H1 (cell line): ENCODE measurements around the gene ELAVL2. TPM values are rescaled to one million over a fixed set of nuclear protein-coding genes. Genes with fewer than 3 reads are reported as not detected.

Source experiments
- CBX5 ChIP-seq: fragments of 300-800, 300-1000 bp; sonication (generic); IDR thresholded peaks from 2 replicates; pipeline ENCODE4 v1.7.1; 2016; ENCODE audit warnings: antibody characterized with exemption, low read length, low read depth
- polyA plus RNA-seq, 7 experiments: library from polyadenylated mRNA; depleted of rRNA in 3 of 7; stranded (reverse) in 5 of 7; unstranded in 2 of 7; fragments of >200 nt in 5 of 7; fragments of 200-250 nt in 2 of 7; gene quantifications; 1 replicate in 5 of 7; 2 replicates in 1 of 7; 4 replicates in 1 of 7; pipeline versions ENCODE4 v1.2.1 to v1.2.3, GENCODE V29; 2011 to 2013; ENCODE audit warnings: missing spikeins in 2 of 7, mixed read lengths in 2 of 7
- total RNA-seq: library from RNA; stranded (reverse); fragmentation: NEBNext Ultra II Directional; extraction: Animal tissue kit (Norgen Biotek cat#: 25700); gene quantifications from 2 replicates; pipeline ENCODE4 v1.2.1, GENCODE V29; 2021

Gene ELAVL2
- total and polyA plus RNA-seq, 2 of the 8 experiments (the other 6 are each of a cell fraction or from before 2014, with no cell fraction given) = 4.9 to 21.9 TPM

DNA sequence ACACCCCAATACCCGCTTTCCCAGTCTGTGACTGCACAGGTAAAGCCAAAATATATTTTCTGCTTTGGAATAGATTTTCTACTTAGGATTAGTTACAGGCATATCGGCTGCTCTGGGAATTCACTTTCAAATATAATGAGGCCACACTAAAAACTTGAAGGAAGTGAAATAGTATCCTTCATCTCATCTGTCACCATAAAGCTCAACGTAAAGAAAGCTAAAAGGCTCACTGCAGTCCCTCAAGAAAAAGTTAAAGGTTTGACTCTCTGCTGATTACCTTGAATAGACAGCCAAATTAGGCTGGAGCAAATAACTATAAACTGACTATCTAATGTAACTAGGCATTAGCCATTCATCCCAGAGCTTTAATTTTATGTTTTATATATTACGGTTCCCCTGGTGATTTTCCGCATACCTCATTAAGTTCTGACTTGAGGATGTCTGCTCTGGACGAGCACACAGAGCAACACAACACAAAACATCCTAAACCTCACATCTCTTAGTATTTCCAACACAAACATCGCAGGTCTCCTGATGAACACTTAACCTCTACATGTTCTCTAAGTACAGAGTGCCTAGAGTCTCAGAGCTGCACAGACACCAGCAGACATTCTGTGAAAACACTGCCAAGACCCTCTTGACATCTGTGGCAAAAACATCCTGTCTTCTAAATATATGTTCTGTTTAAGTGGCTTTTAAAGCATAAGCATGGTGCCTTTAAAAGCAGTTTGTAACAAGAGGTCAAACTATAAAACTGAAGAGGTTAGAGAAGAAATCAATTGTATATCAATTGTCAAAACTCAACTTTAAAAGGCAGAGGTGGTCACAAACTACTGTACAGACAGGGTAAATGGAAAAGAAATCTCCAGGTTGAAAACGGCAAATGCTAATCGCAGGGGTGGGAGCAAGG lies 35.4 kb downstream of the ELAVL2 start (continued):
- no peak for TF ChIP-seq CBX5
